Measurements from ENCODE around the gene POLR2B. TPM values are rescaled to one million over a fixed set of nuclear protein-coding genes. Genes with fewer than 3 reads are reported as not detected.

Gene POLR2B
- total RNA-seq, 1 donor from 2014 or later = 135 TPM

DNA sequence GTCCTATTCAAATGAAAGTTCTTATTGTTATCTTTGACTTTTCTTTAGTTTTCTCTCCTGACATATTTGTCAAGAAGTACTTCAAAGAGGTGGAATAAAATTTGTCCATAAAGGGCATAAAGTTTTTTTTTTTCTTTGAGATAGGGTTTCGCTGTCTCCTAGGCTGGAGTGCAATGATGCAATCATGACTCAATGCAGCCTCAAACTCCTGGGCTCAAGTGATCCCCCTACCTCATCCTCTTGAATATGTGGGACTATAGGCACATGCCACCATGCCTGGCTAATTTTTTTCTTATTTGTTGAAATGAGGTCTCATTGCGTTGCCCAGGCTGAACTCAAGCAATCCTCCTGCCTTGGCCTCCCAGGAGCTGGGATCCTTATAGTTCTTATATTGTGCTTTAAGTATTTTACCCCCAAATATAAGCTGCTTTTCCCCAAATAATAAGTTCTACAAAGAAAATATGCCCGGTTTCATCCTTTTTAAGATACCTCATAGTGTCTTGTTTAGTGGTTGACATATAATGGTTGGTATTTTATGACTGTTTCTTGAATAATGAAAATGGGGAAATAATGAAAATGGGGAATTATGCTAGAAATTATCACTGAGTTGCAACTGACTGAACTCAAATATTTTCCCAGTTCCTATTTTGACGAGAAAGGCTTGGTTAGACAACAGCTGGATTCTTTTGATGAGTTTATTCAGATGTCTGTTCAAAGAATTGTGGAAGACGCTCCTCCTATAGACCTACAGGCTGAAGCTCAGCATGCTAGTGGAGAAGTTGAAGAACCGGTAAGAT, 11.6 kb downstream of the POLR2B start:
- FAIRE-seq (no peak), DNase-seq (ENCODE audit: low read depth) (peak; percentile 62)
- Mint-ChIP-seq H3K36me3 (ENCODE audit: low read depth, unreplicated experiment) (peaks cover 35% of the 10 kb centered on the region), H3K4me1 (ENCODE audit: low read depth, unreplicated experiment) (peaks cover 16% of the 10 kb centered on the region), H3K9me3 (ENCODE audit: unreplicated experiment) (no peaks in the 10 kb centered on the region), H3K27ac (ENCODE audit: unreplicated experiment) (peak overlapping the region; percentile 85), H3K27me3 (ENCODE audit: low read depth, unreplicated experiment) (no peaks in the 10 kb centered on the region), H3K4me3 (ENCODE audit: unreplicated experiment) (peak overlapping the region; percentile 50)
- Histone ChIP-seq H3K27me3 (ENCODE audit: insufficient read depth, low read length) (no peaks in the 10 kb centered on the region), H4K20me1 (ENCODE audit: insufficient read depth, low read length) (peaks cover 48% of the 10 kb centered on the region), H3K4me1 (ENCODE audit: insufficient read depth, low read length) (peaks cover 4% of the 10 kb centered on the region), H3K79me2 (ENCODE audit: insufficient read depth, low read length) (peaks cover 89% of the 10 kb centered on the region), H3K4me2 (ENCODE audit: low read length) (no peak overlapping the region), H3K4me3 (ENCODE audit: insufficient read depth, low read depth, low read length) (no peak overlapping the region), H2AFZ (ENCODE audit: low read depth, low read length) (no peak overlapping the region), H3K9me3 (ENCODE audit: insufficient read depth, low read depth, low read length) (no peaks in the 10 kb centered on the region), H3K27ac (ENCODE audit: low read depth, low read length) (peak overlapping the region; percentile 15), H3K36me3 (ENCODE audit: insufficient read depth, low read length) (peaks cover 59% of the 10 kb centered on the region), H3K9ac (ENCODE audit: low read length) (no peak overlapping the region)
- TF ChIP-seq, protein P1, sequence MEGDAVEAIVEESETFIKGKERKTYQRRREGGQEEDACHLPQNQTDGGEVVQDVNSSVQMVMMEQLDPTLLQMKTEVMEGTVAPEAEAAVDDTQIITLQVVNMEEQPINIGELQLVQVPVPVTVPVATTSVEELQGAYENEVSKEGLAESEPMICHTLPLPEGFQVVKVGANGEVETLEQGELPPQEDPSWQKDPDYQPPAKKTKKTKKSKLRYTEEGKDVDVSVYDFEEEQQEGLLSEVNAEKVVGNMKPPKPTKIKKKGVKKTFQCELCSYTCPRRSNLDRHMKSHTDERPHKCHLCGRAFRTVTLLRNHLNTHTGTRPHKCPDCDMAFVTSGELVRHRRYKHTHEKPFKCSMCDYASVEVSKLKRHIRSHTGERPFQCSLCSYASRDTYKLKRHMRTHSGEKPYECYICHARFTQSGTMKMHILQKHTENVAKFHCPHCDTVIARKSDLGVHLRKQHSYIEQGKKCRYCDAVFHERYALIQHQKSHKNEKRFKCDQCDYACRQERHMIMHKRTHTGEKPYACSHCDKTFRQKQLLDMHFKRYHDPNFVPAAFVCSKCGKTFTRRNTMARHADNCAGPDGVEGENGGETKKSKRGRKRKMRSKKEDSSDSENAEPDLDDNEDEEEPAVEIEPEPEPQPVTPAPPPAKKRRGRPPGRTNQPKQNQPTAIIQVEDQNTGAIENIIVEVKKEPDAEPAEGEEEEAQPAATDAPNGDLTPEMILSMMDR (IDR thresholded peaks at IDR 0.05; ENCODE audit: insufficient read depth, low read depth, low read length) = no peak
- TF ChIP-seq EZH2 (IDR thresholded peaks at IDR 0.05; ENCODE audit: insufficient read depth, low read length) = no peak

DNA sequence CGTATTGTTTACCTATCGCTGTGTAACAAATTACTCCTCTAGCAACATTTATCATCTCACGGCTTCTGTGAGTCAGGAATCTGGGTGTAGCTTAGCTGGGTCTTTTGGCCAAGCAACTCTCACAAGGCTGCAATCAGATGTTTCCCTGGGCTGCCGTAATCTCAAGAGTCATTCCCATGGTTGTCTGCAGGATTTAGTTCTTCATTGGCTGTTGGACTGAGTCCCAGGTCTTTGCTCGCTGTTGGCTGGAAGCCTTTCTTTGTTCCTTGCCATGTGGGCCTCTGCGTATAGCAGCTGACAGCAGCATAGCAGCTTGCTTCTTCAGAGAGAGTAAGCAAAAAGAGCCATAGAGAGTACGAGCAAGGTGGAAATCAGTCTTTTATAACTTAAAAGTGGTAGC, 16.8 kb downstream of the POLR2B start:
- H3K27me3 Mint-ChIP-seq (ENCODE audit: low read depth, unreplicated experiment) = no peaks in the 10 kb centered on the region
- H3K79me2 ChIP-seq (ENCODE audit: insufficient read depth, low read length) = peaks cover 60% of the 10 kb centered on the region
- DNase-seq (ENCODE audit: low read depth) (peak; percentile 97), FAIRE-seq (peak; percentile 70)
- H4K20me1 ChIP-seq (ENCODE audit: insufficient read depth, low read length) = peaks cover 18% of the 10 kb centered on the region
- peaks cover 16% of the 10 kb centered on the region for H3K36me3 Mint-ChIP-seq (ENCODE audit: low read depth, unreplicated experiment)
- peaks cover 56% of the 10 kb centered on the region for H3K36me3 ChIP-seq (ENCODE audit: insufficient read depth, low read length)
- peak overlapping the region; percentile 72 for H3K27ac ChIP-seq (ENCODE audit: low read depth, low read length)
- H3K27ac Mint-ChIP-seq (ENCODE audit: unreplicated experiment) = no peak overlapping the region
- no peaks in the 10 kb centered on the region for H3K9me3 Mint-ChIP-seq (ENCODE audit: unreplicated experiment)
- H3K4me1 Mint-ChIP-seq (ENCODE audit: low read depth, unreplicated experiment) = peaks cover 5% of the 10 kb centered on the region
- H3K4me3 Mint-ChIP-seq (ENCODE audit: unreplicated experiment) = no peak overlapping the region
- no peak overlapping the region for H3K4me3 ChIP-seq (ENCODE audit: insufficient read depth, low read depth, low read length)
- peak overlapping the region; percentile 61 for H3K9ac ChIP-seq (ENCODE audit: low read length)
- TF ChIP-seq, protein P1 (IDR thresholded peaks at IDR 0.05; ENCODE audit: insufficient read depth, low read depth, low read length) = no peak
- no peak for TF ChIP-seq EZH2 (IDR thresholded peaks at IDR 0.05; ENCODE audit: insufficient read depth, low read length)
- H2AFZ ChIP-seq (ENCODE audit: low read depth, low read length) = no peak overlapping the region
- no peaks in the 10 kb centered on the region for H3K9me3 ChIP-seq (ENCODE audit: insufficient read depth, low read depth, low read length)
- peak overlapping the region; percentile 20 for H3K4me2 ChIP-seq (ENCODE audit: low read length)
- H3K4me1 ChIP-seq (ENCODE audit: insufficient read depth, low read length) = peaks cover 8% of the 10 kb centered on the region
- no peaks in the 10 kb centered on the region for H3K27me3 ChIP-seq (ENCODE audit: insufficient read depth, low read length)

GRCh38 chr4:56999751-57000150, 21.1 kb downstream of the POLR2B start:
- Mint-ChIP-seq H3K4me3 (ENCODE audit: unreplicated experiment) (no peak overlapping the region), H3K36me3 (ENCODE audit: low read depth, unreplicated experiment) (peaks cover 16% of the 10 kb centered on the region), H3K27ac (ENCODE audit: unreplicated experiment) (no peak overlapping the region), H3K27me3 (ENCODE audit: low read depth, unreplicated experiment) (no peaks in the 10 kb centered on the region), H3K9me3 (ENCODE audit: unreplicated experiment) (no peaks in the 10 kb centered on the region), H3K4me1 (ENCODE audit: low read depth, unreplicated experiment) (no peaks in the 10 kb centered on the region)
- no peaks in the 10 kb centered on the region for H3K9me3 ChIP-seq (ENCODE audit: insufficient read depth, low read depth, low read length)
- H4K20me1 ChIP-seq (ENCODE audit: insufficient read depth, low read length) = peaks cover 7% of the 10 kb centered on the region
- H3K79me2 ChIP-seq (ENCODE audit: insufficient read depth, low read length) = peaks cover 40% of the 10 kb centered on the region
- H3K36me3 ChIP-seq (ENCODE audit: insufficient read depth, low read length) = peaks cover 51% of the 10 kb centered on the region
- no peak overlapping the region for H3K9ac ChIP-seq (ENCODE audit: low read length)
- H3K27ac ChIP-seq (ENCODE audit: low read depth, low read length) = no peak overlapping the region
- no peaks in the 10 kb centered on the region for H3K27me3 ChIP-seq (ENCODE audit: insufficient read depth, low read length)
- DNase-seq (ENCODE audit: low read depth) (no peak), FAIRE-seq (no peak)
- H3K4me2 ChIP-seq (ENCODE audit: low read length) = no peak overlapping the region
- H2AFZ ChIP-seq (ENCODE audit: low read depth, low read length) = no peak overlapping the region
- TF ChIP-seq, protein P1 (IDR thresholded peaks at IDR 0.05; ENCODE audit: insufficient read depth, low read depth, low read length) = no peak
- TF ChIP-seq EZH2 (IDR thresholded peaks at IDR 0.05; ENCODE audit: insufficient read depth, low read length) = no peak
- H3K4me3 ChIP-seq (ENCODE audit: insufficient read depth, low read depth, low read length) = no peak overlapping the region
- peaks cover 8% of the 10 kb centered on the region for H3K4me1 ChIP-seq (ENCODE audit: insufficient read depth, low read length)
